Fibroblast of the conjunctiva (primary cell): ENCODE data around the gene ATG3.
"Not testable (repeated sequence)": the region's sequence is repeated elsewhere in the genome, so short reads cannot be mapped to it uniquely, and the experiment has no call there.

Source experiments
- DNase-seq: peaks from one replicate; pipeline ENCODE4 v3.0.0-alpha.2; 2010; ENCODE audit warnings: low read depth

Gene ATG3

GRCh38 chr3:112560721-112561483 is 860 bp downstream of the ATG3 start:
- peak; percentile 56 for DNase-seq

DNA sequence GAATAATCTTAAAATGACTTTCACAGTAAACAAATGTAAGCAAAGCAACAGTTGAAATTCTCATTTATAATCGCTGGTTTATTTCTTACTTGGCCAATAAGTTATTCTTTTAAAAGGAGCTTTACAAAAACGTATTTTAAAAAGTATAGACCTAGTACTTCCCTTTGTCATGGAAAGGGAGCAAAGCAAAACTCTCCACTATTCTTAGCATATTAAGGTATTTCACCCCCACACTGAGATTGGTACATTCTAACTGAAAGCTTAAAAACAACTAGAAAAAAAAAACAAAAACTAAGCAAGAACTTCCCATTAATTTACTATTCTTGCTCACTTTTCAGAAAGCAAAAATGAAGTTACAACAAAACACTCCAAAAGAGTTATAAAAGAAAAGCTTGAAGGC is 1.5 kb downstream of the ATG3 start:
- no peak for DNase-seq

- DNase-seq: no peak
Observed at GRCh38 chr3:112557976-112558375, 3.8 kb downstream of the ATG3 start.

- no peak for DNase-seq
Observed at GRCh38 chr3:112555535-112556170, 6.1 kb downstream of the ATG3 start.

- no peak for DNase-seq
Observed at GRCh38 chr3:112550859-112551258, 10.9 kb downstream of the ATG3 start.

DNA sequence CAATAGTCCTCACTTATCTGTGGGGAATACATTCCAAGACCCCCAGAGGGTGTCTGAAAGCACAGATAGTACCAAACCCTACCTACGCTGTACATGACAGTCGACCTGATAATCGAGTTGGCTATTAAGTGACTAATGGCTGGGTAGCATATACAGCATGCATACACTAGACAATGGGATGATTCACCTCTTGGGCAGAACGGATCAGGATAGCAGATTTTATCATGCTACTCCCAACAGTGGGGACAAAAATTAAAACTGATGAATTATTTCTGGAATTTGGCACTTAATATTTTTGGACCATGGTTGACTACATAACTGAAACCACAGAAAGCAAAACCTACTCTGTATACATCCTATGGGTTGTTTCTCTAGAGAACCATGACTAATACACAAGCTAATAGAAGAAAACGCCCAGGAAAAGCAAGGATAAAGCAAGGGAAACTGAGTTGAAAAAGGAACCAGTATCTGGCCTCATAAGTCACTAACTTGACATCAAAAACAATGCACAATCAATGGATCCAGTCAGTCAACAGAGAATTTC is 15.5 kb downstream of the ATG3 start:
- DNase-seq: no peak

DNA sequence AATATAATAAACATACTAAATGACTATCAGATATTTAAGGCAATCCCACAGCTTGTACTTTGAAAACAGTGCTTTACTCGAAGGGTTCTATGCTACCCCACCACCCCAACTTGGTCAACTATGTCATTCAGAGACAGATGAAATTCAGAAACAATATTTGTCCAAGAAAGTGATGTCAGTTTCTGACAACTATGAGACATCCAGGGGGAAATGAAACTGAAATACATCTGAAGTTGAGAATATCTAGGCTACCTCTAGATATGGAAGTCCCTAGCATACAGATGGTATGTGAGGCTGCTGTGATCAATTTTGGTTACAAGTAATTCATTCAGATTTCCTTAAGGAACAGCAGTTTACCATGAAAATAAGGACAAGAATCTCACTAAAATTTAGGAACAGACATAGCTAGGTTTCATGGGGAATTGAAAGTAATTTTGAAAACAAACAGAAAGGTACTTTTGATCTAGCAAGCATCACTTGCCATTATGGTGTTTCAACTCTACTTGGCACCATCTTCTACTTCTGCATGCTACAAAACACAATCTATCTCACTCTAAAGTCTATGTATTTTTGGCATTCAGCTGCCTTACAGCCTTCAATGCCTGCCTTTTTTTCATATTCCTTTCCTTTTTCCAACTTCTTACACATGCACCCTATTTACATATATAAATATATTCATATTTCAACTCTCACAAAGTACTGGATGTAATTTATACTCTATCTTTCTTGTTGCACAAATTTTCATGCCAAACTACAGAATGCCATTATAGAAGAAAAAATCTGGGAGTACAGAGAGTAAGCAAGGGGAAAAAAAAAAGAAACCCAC is 21.7 kb downstream of the ATG3 start:
- DNase-seq: no peak

GRCh38 chr3:112531358-112531781 is 30.4 kb downstream of the ATG3 start:
- DNase-seq: peak; percentile 26

GRCh38 chr3:112530573-112530972 is 31.2 kb downstream of the ATG3 start:
- no peak for DNase-seq

DNA sequence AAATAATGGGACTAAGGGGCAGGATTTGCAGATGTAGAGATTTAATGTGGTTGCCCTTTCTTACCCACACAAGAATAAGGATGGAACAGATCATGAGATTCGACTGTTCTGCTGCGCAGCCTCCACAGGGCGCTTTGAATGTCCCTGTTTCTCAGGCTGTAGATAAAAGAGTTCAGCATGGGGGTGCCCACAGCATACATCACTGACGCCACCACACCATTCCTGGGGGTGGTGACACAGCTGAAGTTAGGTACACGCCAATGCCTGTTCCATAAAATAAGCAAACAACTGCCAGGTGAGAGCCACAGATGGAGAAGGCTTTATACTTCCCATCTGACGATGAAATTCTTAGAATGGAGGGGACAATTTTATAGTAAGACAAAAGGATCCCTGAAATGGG is 37.6 kb downstream of the ATG3 start:
- not testable (repeated sequence) for DNase-seq

GRCh38 chr3:112519424-112520001 is 42.2 kb downstream of the ATG3 start:
- DNase-seq: peak; percentile 61

DNA sequence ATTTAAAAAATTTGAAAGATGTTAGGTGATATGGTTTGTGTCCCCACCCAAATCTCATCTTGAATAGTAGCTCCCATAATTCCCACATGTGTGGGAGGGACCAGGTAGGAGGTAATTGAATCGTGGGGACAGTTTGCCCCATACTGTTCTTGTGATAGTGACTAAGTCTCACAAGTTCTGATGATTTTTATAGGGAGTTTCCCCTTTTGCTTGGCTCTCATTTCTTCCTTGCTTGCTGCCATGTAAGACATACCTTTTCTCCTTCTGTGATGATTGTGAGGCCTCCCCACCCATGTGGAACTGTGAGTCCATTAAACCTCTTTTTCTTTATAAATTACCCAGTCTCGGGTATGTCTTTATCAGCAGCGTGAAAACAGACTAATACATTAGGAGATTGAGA is 42.8 kb downstream of the ATG3 start:
- not testable (repeated sequence) for DNase-seq

DNA sequence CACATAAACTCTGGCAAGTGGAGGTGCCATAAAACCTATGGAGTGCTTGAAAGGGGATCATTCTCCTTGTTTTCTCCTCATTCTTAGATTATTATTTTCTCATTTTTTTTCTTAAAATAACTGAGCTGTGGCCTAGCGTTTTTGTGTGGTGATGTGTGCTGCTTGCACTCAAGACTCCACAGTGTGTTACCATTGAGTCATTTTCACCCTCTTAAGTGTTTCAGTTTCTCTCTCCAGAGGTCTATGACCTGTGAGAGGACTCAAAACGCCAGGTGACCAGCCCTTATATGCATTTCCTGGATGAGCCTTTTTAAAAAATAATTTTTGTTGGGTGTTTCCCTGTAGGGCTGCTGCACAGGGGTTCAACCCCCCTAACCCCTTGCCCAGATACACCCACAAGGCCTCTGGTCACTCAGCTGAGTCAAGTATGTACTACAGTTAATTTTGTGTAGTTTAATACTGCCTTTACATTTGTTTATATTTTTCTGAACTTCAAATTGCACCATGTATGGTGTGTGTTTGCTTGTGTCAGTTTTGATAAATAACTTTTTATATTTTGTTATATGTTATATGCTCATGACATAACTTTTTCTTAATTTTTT is 47.1 kb downstream of the ATG3 start:
- DNase-seq: no peak

DNA sequence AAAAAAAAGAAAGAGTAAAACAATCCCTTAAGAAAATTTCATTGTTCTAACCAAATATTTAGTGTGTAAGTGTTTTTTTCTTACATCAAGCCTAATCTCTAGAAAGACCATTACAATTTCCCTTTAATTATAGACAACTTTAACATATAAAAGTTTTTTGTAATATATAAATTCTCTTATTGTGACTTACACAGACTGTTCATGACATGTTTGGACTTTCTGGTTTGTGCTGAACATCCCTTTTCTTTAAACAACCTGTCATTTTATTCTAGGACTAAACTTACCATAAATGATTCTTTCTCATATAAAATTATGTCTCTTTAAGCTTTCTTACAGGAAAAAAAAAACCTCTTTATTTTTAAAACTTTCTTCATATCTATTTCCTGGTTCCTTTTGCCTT is 49.4 kb downstream of the ATG3 start:
- DNase-seq: no peak

- no peak for DNase-seq
Observed at GRCh38 chr3:112508860-112509259, 52.9 kb downstream of the ATG3 start.

- DNase-seq: no peak
Observed at GRCh38 chr3:112508261-112508660, 53.5 kb downstream of the ATG3 start.

DNA sequence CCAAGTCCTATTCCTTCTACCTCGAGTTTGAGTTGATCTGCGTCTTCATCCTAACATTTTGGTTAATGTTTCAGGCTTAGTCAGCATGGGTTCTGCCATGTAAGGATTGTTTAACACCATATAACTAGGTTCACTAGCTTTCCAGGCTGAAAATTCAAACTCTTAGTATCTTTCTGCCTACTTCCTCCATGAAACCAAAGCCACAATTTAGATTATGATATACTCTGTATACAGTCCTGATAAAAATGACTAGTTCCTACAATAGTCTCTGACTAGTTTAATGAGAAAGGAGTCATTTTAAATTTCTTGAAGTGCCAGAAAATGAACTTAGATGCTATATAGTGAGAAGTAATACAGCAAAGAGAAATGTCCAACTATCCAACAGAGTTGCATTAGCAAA is 55.9 kb downstream of the ATG3 start:
- no peak for DNase-seq

DNA sequence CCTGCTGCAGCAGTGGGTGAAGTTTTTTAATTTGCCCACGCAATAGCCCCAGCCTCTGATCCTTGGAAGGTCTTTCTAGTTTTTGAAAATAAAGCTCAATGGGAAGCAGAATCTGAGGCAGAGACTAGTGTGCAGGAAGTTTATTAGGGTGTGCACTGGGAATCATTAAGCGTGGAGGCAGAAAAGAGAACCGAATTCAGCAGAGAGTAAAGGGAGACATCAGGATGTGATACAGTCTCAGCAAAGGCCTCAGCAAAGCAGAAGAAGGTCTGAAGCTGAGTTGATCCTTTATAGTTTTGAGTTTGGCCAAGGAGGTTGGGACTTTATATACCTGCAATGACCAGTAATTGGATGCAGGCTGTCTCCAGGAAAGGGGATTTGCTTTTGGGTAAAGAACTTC is 57.6 kb downstream of the ATG3 start:
- DNase-seq: no peak

- DNase-seq: no peak
Observed at GRCh38 chr3:112503304-112503972, 58.3 kb downstream of the ATG3 start.

GRCh38 chr3:112500621-112501020 is 61.1 kb downstream of the ATG3 start:
- no peak for DNase-seq
